ENCODE measurements around the gene DZIP3. TPM values are rescaled to one million over a fixed set of nuclear protein-coding genes. Genes with fewer than 3 reads are reported as not detected.
"Not testable (repeated sequence)": the region's sequence is repeated elsewhere in the genome, so short reads cannot be mapped to it uniquely, and the experiment has no call there.

Gene DZIP3
- total and polyA plus RNA-seq, 11 donors = 3.8 to 24.9 (median 15.6) TPM

GRCh38 chr3:108669208-108669607, 79.7 kb downstream of the DZIP3 start:
- H3K4me3 ChIP-seq = no peak overlapping the region
- ATAC-seq = no peak
- H3K27ac ChIP-seq = no peak overlapping the region
- H3K27me3 ChIP-seq = no peaks in the 10 kb centered on the region
- H3K4me1 ChIP-seq = no peaks in the 10 kb centered on the region
- intact Hi-C loops (cut with DNase I) = loop anchor here in 4 of 10 donors (5.0 to 10.0 kb wide), 4 partner anchors 238 to 406 kb away; no protein-coding TSS in a partner anchor
- TF ChIP-seq POLR2A (IDR thresholded peaks at IDR 0.05) (no peak), CTCF (IDR thresholded peaks at IDR 0.05) (no peak)
- no peaks in the 10 kb centered on the region for H3K9me3 ChIP-seq
- no peak for DNase-seq
- H3K36me3 ChIP-seq = peaks cover 0 to 56% (median 0%) of the 10 kb centered on the region in 9 donors

GRCh38 chr3:108672701-108673100, 83.2 kb downstream of the DZIP3 start:
- no peaks in the 10 kb centered on the region for H3K9me3 ChIP-seq
- H3K27ac ChIP-seq = no peak overlapping the region
- H3K27me3 ChIP-seq = no peaks in the 10 kb centered on the region
- intact Hi-C loops (cut with DNase I) = no loop called here
- no peaks in the 10 kb centered on the region for H3K4me1 ChIP-seq
- DNase-seq = no peak
- ATAC-seq = no peak
- peaks cover 0 to 70% (median 3%) of the 10 kb centered on the region in 9 donors for H3K36me3 ChIP-seq
- no peak overlapping the region for H3K4me3 ChIP-seq
- no peak for TF ChIP-seq CTCF (IDR thresholded peaks at IDR 0.05)
- no peak for TF ChIP-seq POLR2A (IDR thresholded peaks at IDR 0.05)

- H3K27ac ChIP-seq = no peak overlapping the region
- no peaks in the 10 kb centered on the region for H3K4me1 ChIP-seq
- H3K27me3 ChIP-seq = no peaks in the 10 kb centered on the region
- WGBS, 4 donors = 79 to 92% (median 87%) methylated on average over 3 of the region's 3 CpGs
- H3K9me3 ChIP-seq = no peaks in the 10 kb centered on the region
- no peak for TF ChIP-seq CTCF (IDR thresholded peaks at IDR 0.05)
- no peak for TF ChIP-seq POLR2A (IDR thresholded peaks at IDR 0.05)
- no peak overlapping the region for H3K4me3 ChIP-seq
- intact Hi-C loops (cut with DNase I) = no loop called here
- peaks cover 0 to 76% (median 6%) of the 10 kb centered on the region in 9 donors for H3K36me3 ChIP-seq
- ATAC-seq = no peak
- no peak for DNase-seq
Observed at GRCh38 chr3:108673988-108674661, 84.6 kb downstream of the DZIP3 start.

- H3K27ac ChIP-seq = no peak overlapping the region
- H3K9me3 ChIP-seq = no peaks in the 10 kb centered on the region
- TF ChIP-seq POLR2A (IDR thresholded peaks at IDR 0.05) (no peak), CTCF (IDR thresholded peaks at IDR 0.05) (no peak)
- H3K36me3 ChIP-seq = peaks cover 0 to 57% (median 6%) of the 10 kb centered on the region in 9 donors
- 92 to 100% (median 100%) methylated on average over 1 of the region's 1 CpG for WGBS, 4 donors
- no peak overlapping the region for H3K4me3 ChIP-seq
- no peaks in the 10 kb centered on the region for H3K27me3 ChIP-seq
- no peak for DNase-seq
- no peaks in the 10 kb centered on the region for H3K4me1 ChIP-seq
- intact Hi-C loops (cut with DNase I) = no loop called here
- no peak for ATAC-seq
Observed at GRCh38 chr3:108677811-108678210, 88.3 kb downstream of the DZIP3 start.

GRCh38 chr3:108692286-108692685, 102.8 kb downstream of the DZIP3 start:
- DNase-seq; H3K4me1 ChIP-seq; intact Hi-C loops (cut with DNase I); H3K4me3 ChIP-seq; H3K27me3 ChIP-seq; H3K27ac ChIP-seq; ATAC-seq: not testable (repeated sequence)
- H3K36me3 ChIP-seq = peaks cover 0 to 81% (median 39%) of the 10 kb centered on the region in 9 donors
- peaks cover 0 to 10% (median 0%) of the 10 kb centered on the region in 12 donors for H3K9me3 ChIP-seq
- WGBS, 4 donors = 89 to 97% (median 92%) methylated on average over 2 of the region's 2 CpGs

All from heart left ventricle (tissue), 16 donors.